Peyer's patch (tissue), 4 donors: ENCODE measurements around the gene SFT2D3. TPM values are rescaled to one million over a fixed set of nuclear protein-coding genes. Genes with fewer than 3 reads are reported as not detected.

ENCODE experiments used
- DNase-seq, 3 donors: peaks; one replicate each; pipeline ENCODE4 v3.0.0-alpha.2; 2017 to 2019
- H3K27ac ChIP-seq, 4 donors: fragments of 200-600 bp; sonication (generic); one replicate each; pipeline ENCODE4 v1.5.1; 2016 to 2019
- H3K27me3 ChIP-seq, 2 donors: fragments of 200-600 bp; sonication (generic); one replicate each; pipeline ENCODE4 v1.5.1; 2019
- H3K36me3 ChIP-seq, 3 donors: fragments of 200-600 bp; sonication (generic); one replicate each; pipeline ENCODE4 v1.5.1; 2016 to 2019
- H3K4me1 ChIP-seq, 4 donors: fragments of 200-600 bp; sonication (generic); one replicate each; pipeline ENCODE4 v1.5.1; 2016 to 2019
- H3K4me3 ChIP-seq, 4 donors: fragments of 200-600 bp; sonication (generic); 1 replicate in 3 of 4; 2 replicates in 1 of 4; pipeline ENCODE4 v1.5.1; 2016 to 2019; ENCODE audit warnings: mild to moderate bottlenecking in 1 of 4
- H3K9me3 ChIP-seq, 4 donors: fragments of 200-600 bp; sonication (generic); one replicate each; pipeline ENCODE4 v1.5.1; 2016 to 2019; ENCODE audit warnings: mild to moderate bottlenecking in 1 of 4
- CTCF ChIP-seq, 6 experiments: fragments of 450-650 bp in 4 of 6; fragments of 200-600 bp in 2 of 6; sonication (generic) in 1 of 6; IDR thresholded peaks; one replicate each; pipeline ENCODE4 v1.5.1; 2017 to 2019; ENCODE audit warnings: antibody characterized with exemption in 6 of 6, mild to moderate bottlenecking in 3 of 6, moderate library complexity in 1 of 6
- POLR2A ChIP-seq, 2 donors: fragments of 450-650 bp; IDR thresholded peaks; one replicate each; pipeline ENCODE4 v1.5.1; 2017; ENCODE audit warnings: antibody characterized with exemption in 2 of 2, mild to moderate bottlenecking in 2 of 2, moderate library complexity in 2 of 2
- total RNA-seq, 4 donors: library from RNA; depleted of rRNA; stranded (reverse); fragments of >200 nt; gene quantifications; one replicate each; pipeline ENCODE4 v1.1.0, GENCODE V29; 2016

The SFT2D3 gene
- total RNA-seq, 4 donors from 2014 or later, result 5.8 to 12.4 (median 8.8) TPM

GRCh38 chr2:127705391-127706065, 4.2 kb downstream of the SFT2D3 start:
- Histone ChIP-seq H3K27me3 (no peaks in the 10 kb centered on the region), H3K4me1 (peaks cover 0 to 19% (median 9%) of the 10 kb centered on the region in 4 donors), H3K4me3 (no peak overlapping the region), H3K9me3 (no peaks in the 10 kb centered on the region), H3K27ac (no peak overlapping the region), H3K36me3 (peaks cover 0 to 41% (median 0%) of the 10 kb centered on the region in 3 donors)
- TF ChIP-seq POLR2A (IDR thresholded peaks at IDR 0.05), result no peak
- no peak for TF ChIP-seq CTCF (IDR thresholded peaks at IDR 0.05)
- no peak for DNase-seq

- TF ChIP-seq POLR2A (IDR thresholded peaks at IDR 0.05), result no peak
- TF ChIP-seq CTCF (IDR thresholded peaks at IDR 0.05), result no peak
- no peak for DNase-seq
- no peak overlapping the region for H3K4me3 ChIP-seq
- no peaks in the 10 kb centered on the region for H3K9me3 ChIP-seq
- H3K4me1 ChIP-seq, result peaks cover 0 to 15% (median 9%) of the 10 kb centered on the region in 4 donors
- no peak overlapping the region for H3K27ac ChIP-seq
- H3K36me3 ChIP-seq, result peaks cover 0 to 41% (median 0%) of the 10 kb centered on the region in 3 donors
- H3K27me3 ChIP-seq, result no peaks in the 10 kb centered on the region
Measured at GRCh38 chr2:127706215-127706990, 5.1 kb downstream of the SFT2D3 start.

GRCh38 chr2:127707890-127708648, 6.8 kb downstream of the SFT2D3 start:
- peaks cover 0 to 44% (median 0%) of the 10 kb centered on the region in 3 donors for H3K36me3 ChIP-seq
- no peak for DNase-seq
- H3K4me1 ChIP-seq, result peaks cover 0 to 8% (median 2%) of the 10 kb centered on the region in 4 donors
- no peaks in the 10 kb centered on the region for H3K9me3 ChIP-seq
- H3K27ac ChIP-seq, result no peak overlapping the region
- no peaks in the 10 kb centered on the region for H3K27me3 ChIP-seq
- H3K4me3 ChIP-seq, result no peak overlapping the region
- TF ChIP-seq POLR2A (IDR thresholded peaks at IDR 0.05) (no peak), CTCF (IDR thresholded peaks at IDR 0.05) (no peak)

GRCh38 chr2:127709336-127709735, 8.0 kb downstream of the SFT2D3 start:
- Histone ChIP-seq H3K4me1 (no peaks in the 10 kb centered on the region), H3K9me3 (no peaks in the 10 kb centered on the region), H3K36me3 (peaks cover 0 to 53% (median 0%) of the 10 kb centered on the region in 3 donors), H3K4me3 (no peak overlapping the region), H3K27ac (no peak overlapping the region), H3K27me3 (no peaks in the 10 kb centered on the region)
- TF ChIP-seq CTCF (IDR thresholded peaks at IDR 0.05) (no peak), POLR2A (IDR thresholded peaks at IDR 0.05) (no peak)
- DNase-seq, result no peak

GRCh38 chr2:127712999-127713398, 11.7 kb downstream of the SFT2D3 start:
- H3K4me3 ChIP-seq, result no peak overlapping the region
- DNase-seq, result no peak
- peaks cover 0 to 48% (median 0%) of the 10 kb centered on the region in 3 donors for H3K36me3 ChIP-seq
- no peaks in the 10 kb centered on the region for H3K27me3 ChIP-seq
- TF ChIP-seq POLR2A (IDR thresholded peaks at IDR 0.05) (no peak), CTCF (IDR thresholded peaks at IDR 0.05) (no peak)
- no peaks in the 10 kb centered on the region for H3K9me3 ChIP-seq
- H3K4me1 ChIP-seq, result no peaks in the 10 kb centered on the region
- H3K27ac ChIP-seq, result no peak overlapping the region
